Gastrocnemius medialis (tissue), 4 donors: Measurements from ENCODE around the gene PTGDS.

ENCODE experiments used
- POLR2A ChIP-seq, 2 donors: fragments of 450-650 bp; IDR thresholded peaks; one replicate each; pipeline ENCODE4 v1.6.1; 2017; ENCODE audit warnings: antibody characterized with exemption in 2 of 2, mild to moderate bottlenecking in 2 of 2, moderate library complexity in 2 of 2
- TF ChIP-seq, protein P1 (sequence below), 5 experiments: fragments of 450-650 bp in 3 of 5; fragments of 200-600 bp in 2 of 5; sonication (generic) in 2 of 5; IDR thresholded peaks in 4 of 5; conservative IDR thresholded peaks in 1 of 5; 1 replicate in 4 of 5; 2 replicates in 1 of 5; pipeline ENCODE4 v1.5.1; 2016 to 2019; ENCODE audit warnings: antibody characterized with exemption in 5 of 5, mild to moderate bottlenecking in 3 of 5, moderate library complexity in 3 of 5

DNA sequence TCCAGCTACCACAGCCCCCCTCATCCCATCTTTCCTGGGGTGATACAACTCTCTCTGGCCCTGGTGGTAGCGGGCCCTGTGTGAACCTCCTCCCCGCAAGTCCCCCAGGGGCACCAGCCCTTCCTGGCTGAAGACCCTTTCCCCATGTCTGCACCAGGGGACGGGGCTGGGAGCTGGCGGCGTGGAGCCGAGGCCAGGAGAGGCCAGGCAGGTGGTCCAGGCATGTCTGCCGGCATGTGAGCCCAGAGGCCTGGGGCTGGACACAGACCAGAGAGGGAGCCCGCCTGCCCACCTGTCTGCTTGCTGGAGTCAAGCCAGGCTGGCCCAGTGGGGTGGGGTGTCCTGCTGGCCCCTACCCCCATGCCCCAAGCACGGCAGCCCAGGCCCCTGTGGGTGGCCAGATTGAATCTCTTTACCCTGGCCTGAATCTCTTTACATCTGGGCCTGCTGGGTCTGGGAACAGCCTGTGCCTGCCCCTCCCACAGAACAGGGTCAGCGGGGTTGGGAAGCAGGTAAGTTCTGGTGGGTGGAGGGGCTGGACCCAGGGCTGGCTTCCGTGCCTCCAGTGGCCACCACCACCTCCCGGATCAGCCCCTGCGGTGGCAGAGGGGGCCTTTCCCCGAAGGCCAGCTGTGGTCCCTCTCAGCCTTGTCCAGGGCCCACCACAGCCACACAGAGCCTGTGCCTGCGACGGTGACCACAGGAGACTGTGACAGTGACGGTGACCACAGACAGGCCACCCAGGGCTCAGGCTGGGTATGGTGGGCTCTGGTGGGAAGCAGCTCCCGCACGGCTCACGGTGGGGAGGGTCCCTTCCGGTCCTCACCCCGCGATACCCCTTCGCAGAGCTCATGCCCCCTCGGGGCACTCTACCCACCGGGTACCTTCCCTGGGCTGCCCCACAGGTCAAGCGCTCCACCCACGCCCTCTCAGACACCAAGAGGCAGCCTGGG is 18.1 kb upstream of the PTGDS start:
- no peak for TF ChIP-seq POLR2A (IDR thresholded peaks at IDR 0.05)
- TF ChIP-seq, protein P1, sequence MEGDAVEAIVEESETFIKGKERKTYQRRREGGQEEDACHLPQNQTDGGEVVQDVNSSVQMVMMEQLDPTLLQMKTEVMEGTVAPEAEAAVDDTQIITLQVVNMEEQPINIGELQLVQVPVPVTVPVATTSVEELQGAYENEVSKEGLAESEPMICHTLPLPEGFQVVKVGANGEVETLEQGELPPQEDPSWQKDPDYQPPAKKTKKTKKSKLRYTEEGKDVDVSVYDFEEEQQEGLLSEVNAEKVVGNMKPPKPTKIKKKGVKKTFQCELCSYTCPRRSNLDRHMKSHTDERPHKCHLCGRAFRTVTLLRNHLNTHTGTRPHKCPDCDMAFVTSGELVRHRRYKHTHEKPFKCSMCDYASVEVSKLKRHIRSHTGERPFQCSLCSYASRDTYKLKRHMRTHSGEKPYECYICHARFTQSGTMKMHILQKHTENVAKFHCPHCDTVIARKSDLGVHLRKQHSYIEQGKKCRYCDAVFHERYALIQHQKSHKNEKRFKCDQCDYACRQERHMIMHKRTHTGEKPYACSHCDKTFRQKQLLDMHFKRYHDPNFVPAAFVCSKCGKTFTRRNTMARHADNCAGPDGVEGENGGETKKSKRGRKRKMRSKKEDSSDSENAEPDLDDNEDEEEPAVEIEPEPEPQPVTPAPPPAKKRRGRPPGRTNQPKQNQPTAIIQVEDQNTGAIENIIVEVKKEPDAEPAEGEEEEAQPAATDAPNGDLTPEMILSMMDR (IDR thresholded peaks at IDR 0.05 in 4 of 5, conservative IDR thresholded peaks at IDR 0.05 in 1 of 5): no peak
